ENCODE measurements around the gene ATG4D.

- TF ChIP-seq POLR2A (IDR thresholded peaks at IDR 0.05): no peak
- peak in 1 of 3 donors; percentile 14 for TF ChIP-seq CTCF (IDR thresholded peaks at IDR 0.05)
- no peak for TF ChIP-seq POLR2AphosphoS5 (IDR thresholded peaks at IDR 0.05)
Observed at GRCh38 chr19:10565028-10565566, 21.4 kb downstream of the ATG4D start.
